Astrocyte (in vitro differentiated cells and primary cell): ENCODE results near the gene PFKFB4.

Source experiments
- CTCF ChIP-seq: IDR thresholded peaks from 2 replicates; pipeline ENCODE4 v1.5.1; 2011; ENCODE audit warnings: low read depth, mild to moderate bottlenecking, inconsistent platforms, low read length, moderate library complexity; ENCODE audit not compliant: insufficient read depth
- EZH2 ChIP-seq: IDR thresholded peaks from 2 replicates; pipeline ENCODE4 v1.6.1; 2012; ENCODE audit warnings: mild to moderate bottlenecking, low read length, inconsistent platforms; ENCODE audit not compliant: insufficient read depth

GRCh38 chr3:48518638-48519276 is 37.8 kb downstream of the PFKFB4 start:
- TF ChIP-seq CTCF (no peak), EZH2 (no peak)
